Skeletal muscle satellite cell (primary cell): ENCODE data around the gene NAALADL1.
A peak's percentile ranks its signal among the peaks of the same experiment; 100 is the strongest.
"Not testable (repeated sequence)": the region's sequence is repeated elsewhere in the genome, so short reads cannot be mapped to it uniquely, and the experiment has no call there.

Experiments
- H3K27me3 ChIP-seq: 2 replicates; pipeline ENCODE4 v1.7.0; 2013; ENCODE audit warnings: low read length; ENCODE audit not compliant: control insufficient read depth, insufficient read depth
- H3K36me3 ChIP-seq: 2 replicates; pipeline ENCODE4 v1.7.0; 2013; ENCODE audit warnings: mild to moderate bottlenecking, control low read depth, low read length; ENCODE audit not compliant: insufficient read depth
- H3K4me1 ChIP-seq: 2 replicates; pipeline ENCODE4 v1.7.0; 2013; ENCODE audit warnings: low read length; ENCODE audit not compliant: control insufficient read depth, insufficient read depth
- H3K4me2 ChIP-seq: 2 replicates; pipeline ENCODE4 v1.7.0; 2013; ENCODE audit warnings: mild to moderate bottlenecking, low read length
- H3K4me3 ChIP-seq: 2 replicates; pipeline ENCODE4 v1.7.0; 2013; ENCODE audit warnings: low read length
- H3K9ac ChIP-seq: 2 replicates; pipeline ENCODE4 v1.7.0; 2013; ENCODE audit warnings: mild to moderate bottlenecking, low read depth, low read length, moderate library complexity
- H3K9me3 ChIP-seq: replicated peaks from 2 replicates; pipeline ENCODE4 v1.7.0; 2013; ENCODE audit warnings: mild to moderate bottlenecking, control low read depth, low read length

NAALADL1 gene

DNA sequence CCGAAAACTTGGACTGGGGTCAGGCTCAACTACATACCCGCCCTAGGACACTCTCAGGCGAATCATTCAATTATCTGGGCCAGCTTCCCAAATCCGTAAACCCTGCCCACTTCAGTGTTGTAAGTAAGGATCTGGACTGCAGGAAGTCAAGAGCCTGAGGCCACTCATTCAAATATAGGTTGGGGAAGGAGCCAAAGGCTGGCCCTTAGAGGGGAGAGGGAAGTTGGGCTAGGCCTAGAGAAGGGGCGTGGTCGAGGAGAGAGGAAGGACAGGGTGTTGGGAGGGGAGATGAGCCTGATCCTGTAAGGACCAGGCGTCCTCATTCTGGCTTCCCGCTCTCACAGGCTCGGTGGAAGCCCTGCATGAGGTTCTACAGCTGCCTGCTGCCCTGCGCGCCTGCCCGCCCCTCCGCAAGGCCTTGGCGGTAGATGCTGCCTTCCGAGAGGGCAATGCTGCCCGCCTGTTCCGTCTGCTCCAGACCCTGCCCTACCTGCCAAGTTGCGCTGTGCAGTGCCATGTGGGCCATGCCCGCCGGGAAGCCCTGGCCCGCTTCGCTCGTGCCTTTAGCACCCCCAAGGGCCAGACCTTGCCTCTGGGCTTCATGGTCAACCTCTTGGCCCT lies 14.4 kb downstream of the NAALADL1 start:
- no peaks in the 10 kb centered on the region for H3K9me3 ChIP-seq
- H3K9ac ChIP-seq = no peak overlapping the region
- H3K4me2 ChIP-seq = peak overlapping the region; percentile 29
- peaks cover 8% of the 10 kb centered on the region for H3K36me3 ChIP-seq
- H3K4me3 ChIP-seq = peak overlapping the region; percentile 13
- H3K4me1 ChIP-seq = peaks cover 26% of the 10 kb centered on the region
- no peaks in the 10 kb centered on the region for H3K27me3 ChIP-seq

GRCh38 chr11:65042891-65043290 lies 15.5 kb downstream of the NAALADL1 start:
- Histone ChIP-seq H3K36me3 (peaks cover 17% of the 10 kb centered on the region), H3K9ac (no peak overlapping the region), H3K4me3 (no peak overlapping the region), H3K27me3 (no peaks in the 10 kb centered on the region), H3K4me2 (peak overlapping the region; percentile 99), H3K4me1 (peaks cover 26% of the 10 kb centered on the region), H3K9me3 (no peaks in the 10 kb centered on the region)

DNA sequence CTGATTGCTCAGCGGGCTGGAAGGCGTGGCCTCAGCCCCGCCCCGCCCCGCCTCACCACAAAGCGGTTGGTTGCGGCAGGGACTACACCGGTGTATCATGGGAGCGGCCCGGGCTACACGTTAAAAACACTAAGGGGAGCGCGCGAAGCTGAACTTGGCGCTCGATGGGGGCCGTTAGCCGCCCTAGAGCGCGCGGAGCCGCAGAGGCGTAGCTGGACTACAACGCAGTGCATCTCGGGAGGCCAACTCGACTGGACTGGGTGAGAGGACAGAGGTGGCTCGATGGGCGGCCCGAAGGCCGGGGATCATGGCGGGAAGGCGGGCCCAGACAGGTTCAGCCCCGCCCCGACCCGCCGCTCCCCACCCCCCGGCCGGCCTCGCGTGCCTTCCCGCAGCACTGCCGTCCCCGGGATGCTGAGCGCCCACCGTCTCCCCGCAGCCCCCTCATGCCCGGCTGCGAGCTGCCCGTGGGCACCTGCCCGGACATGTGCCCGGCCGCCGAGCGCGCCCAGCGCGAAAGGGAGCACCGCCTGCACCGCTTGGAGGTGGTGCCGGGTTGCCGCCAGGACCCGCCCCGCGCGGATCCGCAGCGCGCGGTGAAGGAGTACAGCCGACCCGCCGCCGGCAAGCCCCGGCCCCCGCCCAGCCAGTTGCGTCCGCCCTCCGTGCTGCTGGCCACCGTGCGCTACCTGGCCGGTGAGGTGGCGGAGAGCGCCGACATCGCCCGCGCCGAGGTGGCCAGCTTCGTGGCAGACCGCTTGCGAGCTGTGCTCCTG lies 17.3 kb downstream of the NAALADL1 start, which contains the start of gene SAC3D1:
TSS of gene SAC3D1 (plus strand) at position 364 of the 776 bp plus-strand sequence. CDS start at position 447, 83 bp downstream.
- Histone ChIP-seq H3K9me3 (no peaks in the 10 kb centered on the region), H3K36me3 (peaks cover 26% of the 10 kb centered on the region), H3K4me2 (peak within 1 kb of the TSS; percentile 99), H3K4me1 (peaks cover 23% of the 10 kb centered on the region), H3K4me3 (peak within 1 kb of the TSS; percentile 96), H3K9ac (peak within 1 kb of the TSS; percentile 79), H3K27me3 (no peaks in the 10 kb centered on the region)

DNA sequence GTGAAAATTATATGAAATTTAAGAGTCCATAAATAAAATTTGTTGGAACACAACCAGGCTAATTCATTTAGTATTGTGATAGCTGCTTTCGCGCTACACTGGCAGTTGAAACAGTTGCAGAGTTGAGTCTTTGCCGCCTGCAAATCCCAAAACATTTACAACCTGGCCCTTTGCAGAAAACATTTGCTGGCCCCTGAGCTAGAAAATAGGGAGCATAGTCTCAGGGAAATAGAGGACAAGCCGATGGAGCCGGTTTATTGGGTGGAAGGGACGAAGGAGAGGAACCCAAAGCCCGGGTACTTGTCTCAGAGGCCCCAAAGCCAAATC lies 17.9 kb downstream of the NAALADL1 start:
- H3K4me3 ChIP-seq = peak overlapping the region; percentile 96
- H3K4me1 ChIP-seq = peaks cover 23% of the 10 kb centered on the region
- H3K9ac ChIP-seq = peak overlapping the region; percentile 79
- peaks cover 31% of the 10 kb centered on the region for H3K36me3 ChIP-seq
- H3K27me3 ChIP-seq = no peaks in the 10 kb centered on the region
- H3K4me2 ChIP-seq = peak overlapping the region; percentile 99
- no peaks in the 10 kb centered on the region for H3K9me3 ChIP-seq

- no peak overlapping the region for H3K4me2 ChIP-seq
- peaks cover 31% of the 10 kb centered on the region for H3K36me3 ChIP-seq
- peaks cover 5% of the 10 kb centered on the region for H3K4me1 ChIP-seq
- no peak overlapping the region for H3K9ac ChIP-seq
- no peak overlapping the region for H3K4me3 ChIP-seq
- no peaks in the 10 kb centered on the region for H3K9me3 ChIP-seq
- H3K27me3 ChIP-seq = no peaks in the 10 kb centered on the region
These were observed 21.4 kb downstream of the NAALADL1 start for GRCh38 chr11:65036931-65037330.

- no peaks in the 10 kb centered on the region for H3K27me3 ChIP-seq
- H3K36me3 ChIP-seq = peaks cover 31% of the 10 kb centered on the region
- H3K9ac ChIP-seq = no peak overlapping the region
- no peak overlapping the region for H3K4me3 ChIP-seq
- no peaks in the 10 kb centered on the region for H3K9me3 ChIP-seq
- H3K4me1 ChIP-seq = peaks cover 5% of the 10 kb centered on the region
- no peak overlapping the region for H3K4me2 ChIP-seq
These were observed 22.8 kb downstream of the NAALADL1 start for GRCh38 chr11:65035579-65035978.

- Histone ChIP-seq H3K9ac (no peak overlapping the region), H3K9me3 (no peaks in the 10 kb centered on the region), H3K36me3 (peaks cover 31% of the 10 kb centered on the region), H3K4me1 (no peaks in the 10 kb centered on the region), H3K4me2 (no peak overlapping the region), H3K4me3 (no peak overlapping the region), H3K27me3 (no peaks in the 10 kb centered on the region)
These were observed 23.9 kb downstream of the NAALADL1 start for GRCh38 chr11:65034423-65034822.

GRCh38 chr11:65032216-65032615 lies 26.1 kb downstream of the NAALADL1 start:
- Histone ChIP-seq H3K9ac (no peak overlapping the region), H3K36me3 (peaks cover 16% of the 10 kb centered on the region), H3K4me2 (no peak overlapping the region), H3K4me1 (peaks cover 5% of the 10 kb centered on the region), H3K4me3 (no peak overlapping the region), H3K27me3 (no peaks in the 10 kb centered on the region), H3K9me3 (no peaks in the 10 kb centered on the region)

DNA sequence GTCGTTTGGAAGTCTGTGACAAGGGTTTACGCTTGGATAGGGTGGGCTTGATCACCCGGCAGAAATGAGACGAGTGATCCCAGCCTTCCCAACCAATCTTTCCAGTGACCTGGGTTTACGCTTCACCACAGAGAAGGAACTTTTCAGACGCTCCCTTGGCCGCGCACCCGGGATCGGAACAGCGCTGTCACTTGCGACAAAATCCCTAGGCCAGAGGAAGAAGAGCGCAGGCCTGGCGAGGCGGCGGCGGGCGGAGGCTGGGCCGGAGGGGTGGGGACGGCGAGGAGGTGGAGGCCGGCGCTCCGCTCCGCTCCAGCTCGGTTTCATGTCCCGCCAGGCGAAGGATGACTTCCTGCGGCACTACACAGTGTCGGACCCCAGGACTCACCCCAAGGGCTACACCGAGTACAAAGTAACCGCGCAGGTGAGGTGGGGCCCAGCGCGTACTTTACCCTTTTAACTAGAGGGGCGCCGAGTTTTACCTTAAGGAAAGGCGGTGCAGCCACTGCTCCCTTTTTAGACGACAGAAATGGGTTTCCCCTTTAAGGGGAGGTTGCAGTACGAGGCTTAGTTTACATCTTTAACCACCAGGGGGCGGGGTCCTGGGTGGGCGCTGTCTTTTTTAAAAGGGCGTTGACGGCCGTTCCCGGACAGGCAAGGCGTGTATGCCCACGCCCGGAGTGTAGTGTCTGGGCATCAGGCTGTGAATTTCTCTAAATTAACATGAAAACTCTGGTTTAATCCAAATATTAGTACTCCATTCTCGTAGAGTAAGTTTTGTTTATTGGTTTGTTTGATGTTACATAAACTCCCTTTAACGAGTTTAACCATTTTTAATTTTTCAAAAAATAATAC lies 30.9 kb downstream of the NAALADL1 start, which contains the start of gene SNX15:
TSS of gene SNX15 (plus strand) at position 227 of the 855 bp plus-strand sequence. CDS start at position 326, 99 bp downstream.
- H3K9me3 ChIP-seq = no peaks in the 10 kb centered on the region
- peaks cover 4% of the 10 kb centered on the region for H3K36me3 ChIP-seq
- peak within 1 kb of the TSS; percentile 92 for H3K4me2 ChIP-seq
- H3K27me3 ChIP-seq = no peaks in the 10 kb centered on the region
- H3K4me3 ChIP-seq = peak within 1 kb of the TSS; percentile 80
- H3K9ac ChIP-seq = peak within 1 kb of the TSS; percentile 77
- H3K4me1 ChIP-seq = peaks cover 9% of the 10 kb centered on the region

DNA sequence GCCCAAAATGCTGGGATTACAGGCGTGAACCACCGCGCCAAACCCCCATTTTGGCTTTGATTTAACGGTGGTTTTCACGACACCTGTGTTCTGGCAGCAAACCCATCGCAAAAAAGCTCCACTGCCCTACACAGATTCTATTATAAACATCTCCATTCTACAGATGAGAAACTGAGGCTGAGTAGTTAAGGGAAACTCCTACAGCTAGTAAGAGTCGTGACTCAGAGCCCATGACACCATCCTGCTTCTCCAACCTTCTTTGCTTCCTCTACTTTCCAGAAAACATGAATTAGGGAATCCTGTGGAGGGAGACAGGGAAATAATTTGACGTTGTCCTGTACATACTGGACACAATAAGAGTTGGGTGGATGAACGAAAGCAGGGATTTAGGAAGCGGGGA lies 31.5 kb downstream of the NAALADL1 start:
- no peaks in the 10 kb centered on the region for H3K9me3 ChIP-seq
- peaks cover 9% of the 10 kb centered on the region for H3K4me1 ChIP-seq
- H3K9ac ChIP-seq = peak overlapping the region; percentile 77
- peak overlapping the region; percentile 80 for H3K4me3 ChIP-seq
- H3K27me3 ChIP-seq = no peaks in the 10 kb centered on the region
- H3K36me3 ChIP-seq = no peaks in the 10 kb centered on the region
- peak overlapping the region; percentile 92 for H3K4me2 ChIP-seq

GRCh38 chr11:65023502-65023901 lies 34.9 kb downstream of the NAALADL1 start:
- not testable (repeated sequence) for H3K9ac ChIP-seq, H3K36me3 ChIP-seq, H3K4me3 ChIP-seq, H3K4me2 ChIP-seq, H3K27me3 ChIP-seq, H3K9me3 ChIP-seq, H3K4me1 ChIP-seq
